Measurements from ENCODE around the gene TMA7.
"Not testable (repeated sequence)": the region's sequence is repeated elsewhere in the genome, so short reads cannot be mapped to it uniquely, and the experiment has no call there.

Gene TMA7

DNA sequence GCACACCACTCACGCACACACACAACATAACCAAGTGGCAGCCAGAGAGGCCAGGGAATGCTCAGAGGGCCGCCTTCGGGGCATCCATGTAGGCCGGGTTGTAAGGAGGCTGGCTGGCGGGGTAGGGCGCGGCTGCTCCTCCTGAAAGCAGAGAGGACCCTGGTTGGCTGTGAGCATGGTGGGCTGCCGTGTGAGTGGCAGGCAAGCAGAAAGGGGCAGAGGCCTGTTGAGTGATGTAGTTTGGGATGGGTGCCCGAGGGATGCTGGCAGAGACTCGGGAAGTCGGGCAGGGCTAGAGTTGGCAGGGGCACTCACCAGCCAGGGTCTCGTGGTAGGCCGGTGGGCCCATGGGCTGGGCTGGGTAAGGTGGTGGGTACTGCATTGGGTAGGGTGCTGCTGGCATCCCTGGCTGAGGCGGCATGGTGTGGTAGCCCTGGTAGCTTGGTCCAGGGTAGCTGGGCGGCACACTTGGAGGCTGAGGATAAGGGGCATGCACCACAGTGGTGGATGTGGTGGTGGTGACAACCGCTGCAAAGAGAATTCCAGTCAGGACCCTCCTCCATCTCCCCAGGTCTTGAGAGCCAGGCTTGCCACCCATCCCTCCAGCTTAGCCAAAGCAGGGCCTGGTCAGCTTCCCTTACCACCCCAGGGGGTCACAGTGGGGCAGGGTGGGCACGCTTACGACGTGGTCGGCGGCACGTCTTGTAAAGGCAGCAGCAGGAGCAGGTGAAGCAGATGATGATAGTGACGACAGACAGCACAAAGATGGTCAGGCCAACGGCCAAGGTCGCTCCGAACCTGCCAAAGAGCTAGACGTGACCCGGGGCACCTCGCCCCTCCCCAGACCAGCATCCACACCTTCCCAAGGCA lies 29.2 kb downstream of the TMA7 start:
- no peak for DNase-seq

DNA sequence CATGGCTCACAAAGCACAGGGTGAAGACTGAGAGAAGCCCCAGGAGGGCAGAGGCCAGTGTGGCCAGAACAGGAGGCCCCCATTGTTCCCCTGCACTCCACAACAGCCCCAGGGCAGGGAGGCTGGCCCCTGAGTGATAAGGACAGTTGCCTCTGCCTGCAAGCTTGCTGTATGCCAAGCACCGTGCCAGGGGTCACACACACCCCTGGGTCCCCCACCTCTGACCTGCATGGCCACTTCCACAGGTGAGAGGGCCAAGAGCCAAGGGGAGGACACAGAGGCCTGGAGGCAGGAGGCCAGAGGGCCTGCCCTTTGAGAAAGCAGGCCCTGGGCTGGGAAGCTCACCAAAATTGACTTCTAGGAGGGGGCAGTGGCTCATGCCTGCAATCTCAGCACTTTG lies 30.2 kb downstream of the TMA7 start:
- no peak for DNase-seq

DNA sequence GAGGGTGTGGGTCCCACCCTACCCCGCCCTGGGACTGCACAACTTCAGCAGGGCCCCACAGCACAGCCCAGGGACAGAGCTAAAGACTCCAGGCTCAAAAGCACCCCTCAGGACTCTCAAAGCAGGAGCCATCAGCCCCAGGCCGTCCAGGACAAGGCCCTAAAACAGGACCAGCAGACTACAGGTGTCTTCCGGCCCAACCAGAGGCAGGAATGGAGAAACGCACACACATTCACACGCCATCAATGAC lies 32.5 kb downstream of the TMA7 start:
- DNase-seq = no peak

DNA sequence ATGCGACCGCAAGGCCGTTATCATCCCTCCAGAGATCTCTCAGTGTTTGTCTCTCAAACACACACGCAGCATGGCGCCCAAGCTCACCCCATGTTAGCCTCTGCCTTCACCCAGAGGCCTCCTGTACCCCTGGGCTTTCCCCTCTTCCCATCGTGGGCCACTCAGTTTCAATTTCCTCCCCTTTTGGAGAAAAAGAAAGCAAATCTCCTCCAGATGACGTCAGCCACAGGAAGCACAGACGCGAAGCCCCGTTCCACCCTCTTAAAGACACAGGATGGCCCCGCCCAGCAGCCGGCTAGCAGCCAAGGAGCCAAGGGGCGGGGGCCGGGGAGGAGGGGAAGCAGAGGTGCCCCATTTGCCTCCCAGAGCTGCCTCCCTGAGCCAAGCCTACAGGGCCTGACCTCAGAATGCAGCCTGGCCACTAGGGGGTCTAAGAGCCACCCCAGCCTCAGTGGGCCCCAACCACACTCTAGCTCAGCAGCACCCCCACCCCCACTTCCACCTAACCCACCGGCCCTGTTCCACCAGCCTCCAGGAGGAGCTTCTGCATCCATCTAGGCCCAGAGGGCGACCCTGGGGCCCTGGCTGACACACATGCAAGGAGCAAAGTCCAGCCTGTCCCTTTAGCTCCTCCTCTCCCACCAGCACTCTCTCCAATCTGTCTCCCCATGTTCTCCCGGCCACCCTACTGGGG lies 33.0 kb downstream of the TMA7 start:
- DNase-seq = peak; percentile 92

DNA sequence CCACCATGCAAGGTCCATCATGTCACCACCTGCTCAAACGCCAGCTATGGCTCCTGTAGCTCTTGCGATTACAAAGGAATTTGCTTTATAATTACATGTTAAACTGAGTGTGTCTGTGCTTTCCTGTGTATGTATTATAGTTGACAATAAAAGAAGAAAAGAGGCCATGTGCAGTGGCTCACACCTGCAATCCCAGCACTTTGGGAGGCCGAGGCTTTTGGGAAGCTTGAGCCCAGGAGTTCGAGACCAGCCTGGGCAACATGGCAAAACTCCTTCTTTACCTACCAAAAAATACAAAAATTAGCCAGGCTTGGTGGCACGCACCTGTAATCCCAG lies 33.5 kb downstream of the TMA7 start:
- DNase-seq = no peak

DNA sequence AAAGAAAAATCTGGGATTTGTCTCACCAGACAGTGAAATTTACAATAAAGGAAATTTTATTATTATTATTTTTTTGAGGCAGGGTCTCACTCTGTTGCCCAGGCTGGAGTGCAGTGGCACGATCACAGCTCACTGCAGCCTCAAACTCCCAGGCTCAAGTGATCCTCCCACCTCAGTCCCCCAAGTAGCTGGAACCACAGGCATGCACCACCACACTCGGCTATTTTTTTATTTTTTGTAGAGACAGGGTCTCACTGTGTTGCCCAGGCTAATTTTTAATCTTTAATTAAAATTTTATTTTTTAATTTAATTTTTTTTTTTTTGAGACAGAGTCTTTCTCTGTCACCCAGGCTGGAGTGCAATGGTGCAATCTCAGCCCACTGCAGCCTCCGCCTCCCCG lies 34.0 kb downstream of the TMA7 start:
- DNase-seq = not testable (repeated sequence)

DNA sequence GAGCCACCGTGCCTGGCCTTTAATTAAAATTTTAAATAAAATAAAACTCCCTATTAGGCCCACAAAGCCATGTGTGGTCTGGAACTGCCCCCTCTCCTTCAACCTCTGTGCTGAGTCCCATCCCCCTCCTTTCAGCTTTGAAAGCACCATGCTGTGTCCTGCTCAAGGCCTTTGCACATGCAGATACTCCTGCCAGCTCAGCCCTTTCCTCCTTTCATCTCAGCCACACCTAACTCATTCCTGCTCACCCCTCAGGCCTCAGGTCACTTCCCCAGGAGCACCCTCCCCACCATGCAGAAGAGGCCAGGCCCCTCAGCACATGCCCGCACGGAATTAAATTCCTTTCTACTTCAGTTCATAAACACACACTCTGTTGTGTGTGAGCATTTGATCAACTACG lies 34.6 kb downstream of the TMA7 start:
- no peak for DNase-seq

DNA sequence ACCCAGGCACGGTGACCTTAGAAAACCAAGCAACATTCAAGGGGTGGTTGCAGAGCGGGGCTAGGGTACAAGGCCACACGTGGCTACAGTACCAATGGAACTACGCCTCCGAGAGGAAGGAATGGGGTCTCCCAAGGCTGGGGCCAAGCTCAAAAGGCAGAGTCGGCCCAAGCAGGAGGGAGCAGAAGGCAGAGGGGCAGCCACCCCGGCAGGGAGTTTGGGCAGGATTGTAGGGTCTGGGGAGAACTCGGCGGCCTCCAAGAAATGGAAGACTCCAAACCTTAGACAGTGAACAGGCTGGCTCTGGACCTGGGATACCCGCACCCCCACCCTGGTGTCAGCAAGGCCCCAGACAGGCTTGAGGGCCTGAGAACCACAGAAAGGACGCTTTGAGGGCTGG lies 35.1 kb downstream of the TMA7 start:
- no peak for DNase-seq

DNA sequence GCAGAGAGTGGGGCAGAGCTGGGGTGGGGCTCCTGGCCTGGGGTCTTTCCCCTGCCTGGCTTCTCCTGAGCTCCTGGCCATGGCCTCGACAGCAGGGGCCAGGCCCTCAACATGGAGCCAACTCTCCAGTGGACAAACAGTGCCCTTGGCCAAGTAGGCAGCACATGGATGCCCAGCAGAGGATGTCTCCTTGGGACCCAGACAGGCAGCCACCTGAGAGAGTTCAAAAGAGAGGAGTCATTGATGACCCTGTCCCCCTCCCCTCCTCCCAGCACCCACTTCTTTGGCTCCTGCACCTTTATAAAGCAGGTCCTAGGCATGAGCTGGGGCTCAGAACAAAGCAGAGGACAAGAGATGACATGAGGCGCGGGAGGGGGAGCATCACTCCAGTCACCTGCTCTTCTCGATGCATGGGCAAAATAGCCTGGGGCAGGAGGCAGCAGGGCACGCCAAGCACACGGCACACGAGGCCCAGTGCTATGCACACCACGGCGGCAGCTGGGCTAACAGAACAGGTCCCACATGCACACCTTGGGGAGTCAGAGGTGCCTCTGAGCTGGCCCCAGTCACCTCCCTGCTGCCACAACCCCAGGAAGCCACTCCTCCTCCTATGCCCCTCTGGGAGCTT lies 36.5 kb downstream of the TMA7 start:
- no peak for DNase-seq

DNA sequence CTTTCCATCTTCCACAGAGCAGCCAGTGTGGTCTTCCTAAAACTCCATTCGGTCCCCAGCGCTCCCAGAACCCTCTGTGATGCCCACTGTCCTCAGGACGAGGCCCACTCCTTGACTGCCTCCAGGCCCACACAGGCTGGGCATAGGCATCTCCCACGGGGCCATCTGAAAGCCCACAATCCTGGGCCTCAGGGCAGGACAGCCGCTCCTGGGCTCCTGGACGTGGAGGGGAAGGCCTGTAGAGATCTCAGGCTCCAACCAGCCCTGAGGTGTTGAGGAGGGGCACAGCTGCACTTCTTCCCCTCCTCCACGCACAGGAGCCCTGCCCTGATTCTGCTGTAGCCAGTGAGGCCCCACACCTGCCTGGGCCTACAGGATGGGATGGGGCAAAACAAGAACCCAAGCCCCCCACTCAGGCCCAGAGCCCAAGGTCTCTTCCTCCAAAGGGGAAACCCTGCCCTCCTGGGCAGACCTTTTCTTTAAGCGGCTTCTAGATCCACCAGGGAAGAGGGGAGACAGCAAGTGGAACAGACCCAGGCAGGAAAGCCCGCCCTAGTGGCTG lies 38.0 kb downstream of the TMA7 start:
- DNase-seq = no peak

DNA sequence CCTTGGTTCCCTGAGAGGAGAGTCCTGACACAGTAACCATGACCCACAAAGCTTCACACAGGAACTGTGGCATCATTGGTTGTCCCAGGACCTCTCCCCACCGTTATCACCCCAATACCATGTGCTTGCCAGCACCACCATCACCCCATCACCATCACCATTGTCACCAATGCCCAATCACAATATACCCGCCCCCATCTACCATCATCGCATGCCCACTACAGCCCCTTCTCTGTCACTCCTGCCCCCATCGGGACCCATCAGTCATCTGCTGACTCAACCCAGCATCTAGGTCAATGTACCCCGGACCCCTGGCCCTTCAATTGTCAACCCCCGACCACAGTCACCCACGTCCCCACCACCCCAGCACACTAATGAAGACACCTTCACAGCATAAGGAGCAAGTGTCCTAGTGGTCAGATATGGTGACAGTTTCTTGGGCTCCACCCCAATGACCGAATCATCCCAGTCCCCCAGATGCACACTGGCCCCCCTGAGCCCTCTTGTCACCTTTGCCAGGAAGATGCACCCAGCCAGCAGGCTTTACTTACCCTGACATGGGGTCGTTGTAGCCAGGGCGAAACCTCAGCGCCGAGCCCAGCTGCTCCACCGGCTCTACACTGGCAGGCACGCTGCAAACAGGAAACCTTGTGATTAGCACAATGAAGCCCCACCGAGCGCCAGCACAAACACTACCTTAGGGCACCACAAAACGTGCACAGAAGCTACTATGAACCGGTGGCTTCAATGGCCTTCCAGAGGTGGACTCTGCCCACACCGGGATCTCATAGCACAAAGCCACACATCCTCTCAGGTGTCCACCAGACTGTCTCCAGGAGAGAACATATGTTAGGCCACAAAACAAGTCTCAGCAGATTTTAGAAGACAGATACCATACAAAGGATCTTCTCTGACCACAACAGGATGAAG lies 38.8 kb downstream of the TMA7 start:
- no peak for DNase-seq

DNA sequence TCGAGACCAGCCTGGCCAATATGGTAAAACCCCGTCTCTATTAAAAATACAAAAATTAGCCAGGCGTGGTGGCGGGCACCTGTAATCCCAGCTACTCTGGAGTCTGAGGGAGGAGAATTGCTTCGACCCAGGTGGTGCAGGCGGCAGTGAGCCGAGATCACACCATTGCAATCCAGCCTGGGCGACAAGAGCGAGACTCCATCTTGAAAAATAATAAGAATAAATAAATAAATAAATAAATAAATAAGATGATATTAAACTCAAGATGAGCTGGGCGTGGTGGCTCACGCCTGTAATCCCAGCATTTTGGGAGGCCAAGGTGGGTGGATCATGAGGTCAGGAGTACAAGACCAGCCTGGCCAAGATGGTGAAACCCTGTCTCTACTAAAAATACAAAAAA lies 40.8 kb downstream of the TMA7 start:
- DNase-seq = not testable (repeated sequence)

DNA sequence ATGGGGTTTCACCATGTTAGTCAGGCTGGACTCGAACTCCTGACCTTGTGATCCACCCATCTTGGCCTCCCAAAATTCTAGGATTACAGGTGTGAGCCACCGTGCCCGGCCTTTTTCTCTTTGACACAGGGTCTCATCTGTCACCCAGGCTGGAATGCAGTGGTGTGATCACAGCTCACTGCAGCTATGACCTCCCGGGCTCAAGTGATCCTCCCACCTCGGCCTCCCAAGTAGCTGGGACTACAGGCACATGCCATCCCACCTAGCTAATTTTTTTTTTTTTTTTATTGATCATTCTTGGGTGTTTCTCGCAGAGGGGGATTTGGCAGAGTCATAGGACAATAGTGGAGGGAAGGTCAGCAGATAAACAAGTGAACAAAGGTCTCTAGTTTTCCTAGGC lies 42.8 kb downstream of the TMA7 start:
- not testable (repeated sequence) for DNase-seq

DNA sequence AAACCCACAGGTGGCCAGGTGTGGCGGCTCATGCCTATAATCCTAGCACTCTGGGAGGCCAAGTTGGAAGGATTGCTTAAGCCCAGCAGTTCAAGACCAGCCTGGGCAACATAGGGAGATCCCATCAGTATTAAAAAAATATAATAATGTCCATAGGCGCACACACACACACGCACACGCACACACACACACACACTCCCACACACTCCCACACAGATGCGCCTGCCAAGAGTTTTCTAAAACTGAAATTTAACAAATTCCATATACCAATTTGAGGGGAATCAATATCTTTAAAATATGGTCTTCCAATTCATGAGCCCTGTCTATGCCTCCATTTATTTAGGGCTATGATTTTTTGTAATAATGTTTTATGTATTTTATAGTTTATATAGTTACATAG lies 46.9 kb downstream of the TMA7 start:
- no peak for DNase-seq

DNA sequence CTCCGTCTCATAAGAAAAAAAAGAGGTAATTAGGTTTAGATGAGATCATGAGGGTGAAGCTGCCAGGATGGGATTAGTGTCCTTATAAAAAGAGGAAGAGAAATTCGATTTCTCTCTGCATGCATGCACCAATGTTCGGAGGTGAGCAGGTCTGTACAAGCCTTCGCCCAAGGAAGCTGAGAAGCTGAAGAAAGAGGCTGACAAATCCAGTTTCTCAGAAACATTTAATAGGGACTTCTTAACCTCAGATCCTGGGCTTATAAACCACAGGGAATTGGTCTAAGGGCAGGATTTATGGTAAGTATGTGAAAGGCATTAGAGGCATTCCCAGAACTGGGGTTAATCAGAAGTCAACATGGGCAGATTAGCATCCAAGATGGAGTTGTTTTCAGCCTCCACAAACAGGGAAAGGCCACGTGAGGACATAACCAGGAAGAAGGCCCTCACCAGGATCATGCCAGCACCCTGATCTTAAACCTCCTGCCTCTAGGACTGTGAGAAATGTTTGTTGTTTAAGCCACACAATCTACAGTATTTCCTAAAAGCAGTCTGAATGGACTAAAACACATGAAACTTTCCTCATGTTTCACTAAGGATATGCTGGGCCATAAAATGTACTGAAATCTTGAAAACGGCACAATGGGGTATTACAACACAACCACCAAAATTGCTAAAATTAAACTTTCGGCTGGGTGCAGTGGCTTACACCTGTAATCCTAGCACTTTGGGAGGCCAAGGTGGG lies 52.6 kb downstream of the TMA7 start:
- DNase-seq = no peak

DNA sequence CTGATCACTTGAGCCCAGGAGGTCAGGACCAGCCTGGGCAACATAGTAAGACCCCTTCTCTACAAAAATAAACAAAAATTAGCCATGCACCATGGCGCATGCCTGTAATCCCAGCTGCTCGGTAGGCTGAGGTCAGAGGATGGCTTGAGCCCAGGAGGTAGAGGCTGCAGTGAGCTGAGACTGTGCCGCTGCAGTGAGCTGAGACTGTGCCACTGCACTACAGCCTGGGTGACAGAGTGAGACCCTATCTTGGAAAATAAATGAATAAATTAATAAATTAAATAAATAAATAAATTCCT lies 53.1 kb downstream of the TMA7 start:
- no peak for DNase-seq

All from GDM1 (cell line).